T-helper 1 cell treated with Interleukin-12 subunit alpha and Interleukin-12 subunit beta and Interleukin-4 antibody, amounts not matched to agents 30 μg/mL and 1 μg/mL, for 36 hours (primary cell): Measurements from ENCODE around the gene THSD4.

Source experiments
- H3K27ac Mint-ChIP-seq: one replicate; pipeline ENCODE4 v1.8.0; 2021; ENCODE audit warnings: mild to moderate bottlenecking, mixed read lengths
- H3K27me3 Mint-ChIP-seq: one replicate; pipeline ENCODE4 v1.8.0; 2021; ENCODE audit warnings: low read depth, mixed read lengths
- H3K36me3 Mint-ChIP-seq: one replicate; pipeline ENCODE4 v1.8.0; 2021; ENCODE audit warnings: low read depth, mixed read lengths
- H3K4me1 Mint-ChIP-seq: one replicate; pipeline ENCODE4 v1.8.0; 2021; ENCODE audit warnings: low read depth, mixed read lengths
- H3K4me3 Mint-ChIP-seq: one replicate; pipeline ENCODE4 v1.8.0; 2021; ENCODE audit warnings: mild to moderate bottlenecking, moderate library complexity, mixed read lengths
- H3K9me3 Mint-ChIP-seq: one replicate; pipeline ENCODE4 v1.8.0; 2021; ENCODE audit warnings: mixed read lengths

THSD4 gene

DNA sequence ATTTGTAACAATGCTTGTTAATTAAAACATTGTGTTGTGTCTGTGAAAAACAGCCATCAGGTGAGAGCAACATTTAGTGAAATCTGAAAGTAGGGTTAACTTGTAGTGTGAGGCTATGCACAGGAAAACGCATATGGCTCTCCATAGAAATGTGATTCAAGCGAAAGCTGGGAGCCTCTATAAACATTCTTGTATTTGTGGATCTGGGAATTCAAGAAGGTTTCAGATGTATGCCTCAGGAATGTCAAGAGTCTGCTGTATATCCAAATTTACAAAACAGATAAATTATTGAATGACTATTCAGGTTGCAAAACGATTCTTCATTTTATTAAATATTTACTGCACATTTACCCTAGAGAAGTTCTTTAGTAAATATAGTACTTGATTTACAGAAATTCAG is 166.0 kb downstream of the THSD4 start:
- no peak overlapping the region for H3K4me3 Mint-ChIP-seq
- no peaks in the 10 kb centered on the region for H3K36me3 Mint-ChIP-seq
- H3K27ac Mint-ChIP-seq, result no peak overlapping the region
- peaks cover 12% of the 10 kb centered on the region for H3K27me3 Mint-ChIP-seq
- no peaks in the 10 kb centered on the region for H3K9me3 Mint-ChIP-seq
- no peaks in the 10 kb centered on the region for H3K4me1 Mint-ChIP-seq

DNA sequence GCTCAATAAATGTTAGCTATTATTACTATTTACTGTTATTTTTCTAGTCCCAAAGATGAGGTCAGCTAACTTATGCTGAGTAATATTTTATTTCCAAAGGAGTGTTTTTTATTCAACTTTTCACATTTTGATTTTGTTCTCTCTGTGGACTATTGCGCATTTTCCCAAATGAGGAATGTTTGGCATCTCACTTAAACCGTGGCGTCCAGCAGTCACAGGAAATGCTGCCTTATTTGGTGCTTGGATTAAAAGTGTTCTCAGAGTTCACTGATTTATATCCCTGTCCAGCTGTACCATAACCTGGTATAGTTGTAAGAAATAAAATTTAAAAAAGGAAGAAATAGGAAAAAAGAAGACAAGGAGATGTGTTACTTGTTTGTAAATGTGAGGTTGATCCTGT is 166.8 kb downstream of the THSD4 start:
- Mint-ChIP-seq H3K4me1 (no peaks in the 10 kb centered on the region), H3K36me3 (no peaks in the 10 kb centered on the region), H3K27ac (no peak overlapping the region), H3K9me3 (no peaks in the 10 kb centered on the region), H3K27me3 (peaks cover 12% of the 10 kb centered on the region), H3K4me3 (no peak overlapping the region)

DNA sequence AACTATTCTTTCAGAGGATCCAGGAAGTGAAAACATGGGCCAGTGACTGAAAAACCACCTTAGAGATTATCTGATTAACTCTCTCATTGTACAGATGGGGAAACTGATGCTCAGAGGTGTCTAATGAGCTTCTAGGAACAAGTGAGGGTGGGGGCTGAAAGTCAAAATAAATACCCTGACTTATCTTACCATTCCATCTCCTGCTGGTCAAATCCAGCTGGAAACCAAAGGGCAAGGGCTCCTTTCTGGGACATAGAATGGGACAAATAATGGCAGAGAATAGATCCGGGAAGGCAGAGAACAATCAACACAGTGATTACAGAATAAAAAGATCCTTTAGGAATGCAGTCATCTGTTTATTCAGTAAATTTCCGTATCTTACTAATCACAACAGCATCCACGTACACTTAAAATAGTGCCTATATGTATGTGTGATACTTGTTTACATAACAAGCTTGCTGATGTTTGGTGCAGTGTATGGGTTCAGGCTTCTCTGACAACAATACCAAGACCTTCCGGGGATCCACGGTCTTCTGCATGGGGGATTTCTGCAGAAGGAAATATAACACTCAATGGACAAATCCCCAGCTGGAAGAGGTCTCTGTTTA is 173.2 kb downstream of the THSD4 start:
- H3K9me3 Mint-ChIP-seq, result no peaks in the 10 kb centered on the region
- H3K4me1 Mint-ChIP-seq, result peaks cover 14% of the 10 kb centered on the region
- no peak overlapping the region for H3K4me3 Mint-ChIP-seq
- peaks cover 8% of the 10 kb centered on the region for H3K27me3 Mint-ChIP-seq
- H3K36me3 Mint-ChIP-seq, result no peaks in the 10 kb centered on the region
- H3K27ac Mint-ChIP-seq, result no peak overlapping the region

DNA sequence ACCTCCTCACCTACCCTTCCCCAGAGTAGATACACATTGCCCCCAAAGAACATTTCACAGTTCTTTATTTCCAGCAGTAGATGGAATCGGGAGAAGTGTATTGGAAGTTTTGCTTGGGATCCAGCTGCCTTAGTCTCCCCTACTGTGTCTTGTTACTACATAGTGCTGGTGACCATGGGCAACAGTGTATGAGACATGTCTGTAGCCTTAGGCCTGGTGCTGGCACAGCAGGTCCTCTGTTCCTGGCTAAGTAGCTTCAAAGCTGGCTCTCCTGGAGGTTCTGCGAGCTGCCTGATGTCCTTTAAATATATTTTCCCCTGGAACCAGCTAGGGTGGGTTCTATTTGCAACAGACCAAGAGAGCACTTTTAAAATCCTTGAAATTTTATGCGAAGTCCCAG is 174.7 kb downstream of the THSD4 start:
- Mint-ChIP-seq H3K27me3 (peaks cover 7% of the 10 kb centered on the region), H3K9me3 (no peaks in the 10 kb centered on the region), H3K4me3 (no peak overlapping the region), H3K36me3 (no peaks in the 10 kb centered on the region), H3K4me1 (peaks cover 14% of the 10 kb centered on the region), H3K27ac (no peak overlapping the region)

DNA sequence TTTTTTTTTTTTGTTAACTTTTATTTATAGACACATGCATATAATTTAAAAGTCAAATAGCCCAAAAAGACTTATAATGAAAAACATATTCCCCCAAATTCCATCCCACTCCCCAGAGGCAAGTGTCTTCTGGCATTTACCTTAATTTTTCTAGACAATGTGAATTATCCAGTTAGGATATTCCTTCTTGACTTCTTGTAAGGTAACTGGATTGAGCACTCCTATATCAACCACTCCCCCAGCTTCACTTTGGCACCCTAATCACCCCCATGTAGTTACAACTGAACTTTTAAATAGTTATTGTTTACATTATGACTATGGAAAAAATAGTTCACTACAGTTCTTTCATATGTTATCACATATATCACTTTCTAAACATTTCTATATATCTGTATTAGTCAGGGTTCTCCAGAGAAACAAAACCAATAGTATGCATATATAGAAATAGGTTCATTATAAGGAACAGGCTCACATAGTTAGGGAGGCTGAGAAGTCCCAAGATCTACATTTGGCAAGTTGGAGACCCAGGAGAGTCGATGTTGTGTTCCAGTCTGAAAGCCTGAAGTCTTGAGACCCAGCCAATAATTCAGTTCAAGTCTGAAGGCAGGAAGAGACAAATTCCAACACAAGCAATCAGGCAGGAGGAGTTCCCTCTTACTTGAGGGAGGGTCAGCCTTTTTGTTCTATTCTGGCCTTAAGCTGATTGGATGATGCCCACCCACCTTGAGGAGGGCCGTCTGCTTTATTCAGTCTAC is 175.8 kb downstream of the THSD4 start:
- no peaks in the 10 kb centered on the region for H3K36me3 Mint-ChIP-seq
- peaks cover 7% of the 10 kb centered on the region for H3K27me3 Mint-ChIP-seq
- H3K9me3 Mint-ChIP-seq, result no peaks in the 10 kb centered on the region

DNA sequence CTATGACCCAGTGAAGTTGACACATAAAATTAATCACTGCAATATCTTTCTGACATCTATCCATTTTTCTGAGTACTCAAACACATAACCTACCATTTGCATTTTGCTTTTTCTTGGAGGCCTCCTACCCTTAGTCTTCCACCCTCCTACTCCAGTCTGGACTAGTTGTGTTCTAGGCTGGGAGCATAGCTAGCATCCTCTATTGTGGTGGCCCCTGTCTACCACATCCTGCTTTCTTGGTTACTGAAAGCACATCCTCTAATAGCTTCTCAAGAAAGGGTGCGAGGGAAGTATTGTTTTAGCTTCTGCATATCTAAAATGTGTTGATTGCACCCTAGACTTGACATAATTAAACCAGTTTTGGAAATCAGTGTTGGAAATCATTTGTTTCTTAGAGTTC is 176.5 kb downstream of the THSD4 start:
- peaks cover 14% of the 10 kb centered on the region for H3K4me1 Mint-ChIP-seq
- no peak overlapping the region for H3K4me3 Mint-ChIP-seq
- H3K9me3 Mint-ChIP-seq, result no peaks in the 10 kb centered on the region
- H3K36me3 Mint-ChIP-seq, result no peaks in the 10 kb centered on the region
- peaks cover 7% of the 10 kb centered on the region for H3K27me3 Mint-ChIP-seq
- no peak overlapping the region for H3K27ac Mint-ChIP-seq

More for the DNA sequence above, 175.8 kb downstream of the THSD4 start:
- H3K4me3 Mint-ChIP-seq, result no peak overlapping the region
- peaks cover 14% of the 10 kb centered on the region for H3K4me1 Mint-ChIP-seq
- H3K27ac Mint-ChIP-seq, result no peak overlapping the region

DNA sequence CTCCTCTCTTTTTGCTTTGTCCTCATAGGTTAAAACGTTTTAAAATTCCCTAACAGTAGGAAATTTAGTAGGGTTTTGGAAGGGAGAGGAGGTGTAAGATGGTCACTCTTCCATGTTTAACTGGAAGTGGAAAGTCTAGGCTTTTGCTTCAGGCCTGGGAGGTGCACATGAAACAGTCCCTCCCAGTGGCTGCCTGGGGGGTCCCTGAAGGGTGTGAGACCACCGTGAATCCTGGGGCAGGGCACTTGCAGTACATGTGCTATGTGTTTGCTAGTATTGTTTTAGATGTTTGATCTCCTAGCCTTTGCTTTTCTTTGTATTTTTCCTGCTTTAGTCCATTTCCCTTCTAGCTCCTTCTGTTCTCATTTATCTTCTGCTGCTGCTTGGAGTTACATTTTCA is 178.5 kb downstream of the THSD4 start:
- no peaks in the 10 kb centered on the region for H3K9me3 Mint-ChIP-seq
- H3K36me3 Mint-ChIP-seq, result no peaks in the 10 kb centered on the region
- peaks cover 15% of the 10 kb centered on the region for H3K27me3 Mint-ChIP-seq
- no peak overlapping the region for H3K4me3 Mint-ChIP-seq
- no peak overlapping the region for H3K27ac Mint-ChIP-seq
- peaks cover 14% of the 10 kb centered on the region for H3K4me1 Mint-ChIP-seq

DNA sequence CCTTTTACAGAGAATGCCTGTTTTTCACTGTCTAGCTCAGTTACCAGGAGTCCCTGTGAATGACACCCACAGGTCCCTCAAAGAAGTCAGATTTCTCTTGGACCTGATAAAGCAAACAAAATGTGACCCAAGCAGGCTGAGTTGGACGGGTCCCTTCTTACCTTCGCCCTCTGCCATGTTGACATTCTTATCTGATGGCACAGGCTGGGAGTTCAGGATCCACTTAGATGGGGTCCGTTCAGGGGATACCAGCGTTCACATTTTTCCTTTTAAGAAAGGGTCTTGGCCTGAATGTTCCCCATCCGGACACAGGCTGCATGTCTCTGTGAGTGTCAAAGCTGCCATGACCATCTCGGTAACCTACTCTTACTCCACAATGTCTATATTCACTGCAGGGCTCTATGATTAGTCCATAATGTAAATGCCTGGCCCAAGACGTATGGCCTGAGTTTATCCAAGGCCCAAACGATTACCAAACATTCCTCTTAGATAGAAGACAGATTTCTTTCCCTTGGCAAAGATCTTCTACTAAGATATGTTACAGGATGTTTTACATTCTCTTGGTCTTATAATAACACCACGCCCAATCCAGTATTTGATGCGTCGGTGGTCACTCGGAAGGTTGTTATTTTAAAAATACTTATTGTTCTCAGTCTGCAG is 179.1 kb downstream of the THSD4 start:
- Mint-ChIP-seq H3K9me3 (no peaks in the 10 kb centered on the region), H3K4me3 (no peak overlapping the region), H3K27me3 (peaks cover 15% of the 10 kb centered on the region), H3K4me1 (peaks cover 14% of the 10 kb centered on the region), H3K36me3 (no peaks in the 10 kb centered on the region), H3K27ac (no peak overlapping the region)

DNA sequence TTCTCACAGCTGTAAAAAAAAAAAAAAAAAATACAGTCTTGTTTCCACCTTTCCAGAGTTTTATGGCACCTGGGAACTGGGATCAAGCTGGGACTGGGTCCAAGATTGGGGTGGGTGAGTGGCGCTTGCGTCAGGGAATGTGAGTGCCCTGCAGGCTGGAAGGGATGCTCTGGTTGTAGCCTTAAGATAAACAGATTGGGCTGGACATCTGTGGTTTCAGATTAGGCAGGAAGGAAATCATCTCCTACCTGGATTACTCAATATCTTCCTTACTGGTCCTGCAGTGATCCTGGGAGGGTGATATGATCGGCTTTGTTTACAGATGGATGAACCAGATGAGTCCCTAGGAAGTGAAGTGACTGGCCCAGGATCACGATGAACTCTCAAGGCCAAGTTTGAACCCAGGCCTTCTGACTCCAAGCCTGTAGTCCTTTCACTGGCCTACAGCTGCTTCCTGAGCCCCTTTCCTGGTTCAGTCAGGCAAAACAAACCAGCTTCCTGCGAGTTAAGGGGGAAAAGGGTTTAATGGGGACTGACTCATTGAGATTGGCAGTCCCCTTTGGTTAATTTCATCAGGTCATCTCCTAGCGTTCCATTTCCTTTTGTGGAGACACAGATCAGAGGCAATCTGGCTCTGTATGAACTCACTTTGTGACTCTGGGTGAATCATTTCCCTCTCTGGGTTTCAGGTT is 179.8 kb downstream of the THSD4 start:
- Mint-ChIP-seq H3K9me3 (no peaks in the 10 kb centered on the region), H3K36me3 (no peaks in the 10 kb centered on the region), H3K4me3 (no peak overlapping the region), H3K4me1 (peaks cover 14% of the 10 kb centered on the region), H3K27ac (no peak overlapping the region), H3K27me3 (peaks cover 12% of the 10 kb centered on the region)

DNA sequence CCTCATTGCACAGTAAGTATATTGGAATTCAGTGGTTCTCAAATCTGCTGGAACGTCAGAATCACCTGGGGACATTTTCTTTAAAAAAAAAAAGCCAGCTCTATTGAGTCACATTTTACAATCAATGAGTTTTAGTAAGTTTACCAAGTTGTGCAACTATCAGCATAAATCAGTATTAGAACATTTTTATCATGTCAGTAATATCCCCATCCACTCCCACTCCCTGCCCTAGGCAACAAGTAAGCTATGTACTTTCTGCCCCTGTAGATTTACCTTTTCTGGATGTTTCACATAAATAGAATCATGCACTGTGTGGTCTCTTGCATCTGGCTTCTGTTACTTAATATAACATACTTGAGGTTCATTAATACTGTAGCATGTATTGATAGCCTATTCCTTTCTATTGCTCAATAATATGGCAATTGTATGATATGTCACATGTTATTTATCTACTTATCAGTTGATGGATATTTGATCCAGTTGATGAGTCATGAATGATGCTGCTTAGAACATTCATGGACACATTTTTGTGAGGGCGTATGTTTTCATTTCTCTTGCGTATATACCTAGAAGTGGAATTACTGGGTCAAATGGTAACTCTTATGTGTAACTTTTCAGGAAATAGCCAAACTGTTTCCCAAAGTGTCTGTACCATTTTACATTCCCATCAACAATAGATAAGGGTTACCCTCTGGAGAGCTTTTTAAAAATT is 180.5 kb downstream of the THSD4 start:
- Mint-ChIP-seq H3K36me3 (no peaks in the 10 kb centered on the region), H3K27me3 (peaks cover 12% of the 10 kb centered on the region), H3K27ac (no peak overlapping the region), H3K4me1 (peaks cover 14% of the 10 kb centered on the region), H3K9me3 (no peaks in the 10 kb centered on the region), H3K4me3 (no peak overlapping the region)

DNA sequence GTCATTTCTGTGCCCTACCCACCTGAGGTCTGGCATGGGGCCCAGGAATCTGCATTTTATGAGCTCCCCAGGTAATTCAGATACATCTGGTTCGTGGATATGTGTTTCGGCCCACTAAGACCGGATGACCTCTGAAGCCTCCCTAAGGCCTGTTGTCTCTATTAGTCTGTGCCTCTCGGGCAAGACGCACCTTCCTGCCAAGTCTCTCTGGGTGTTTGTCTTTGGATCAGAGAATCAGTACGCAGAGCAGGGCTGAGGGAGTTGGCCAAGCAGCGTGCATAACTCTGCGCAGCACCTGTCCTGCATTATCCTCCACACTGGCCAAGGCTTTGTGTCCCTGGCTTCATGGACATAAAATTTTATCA is 181.0 kb downstream of the THSD4 start:
- Mint-ChIP-seq H3K9me3 (no peaks in the 10 kb centered on the region), H3K4me3 (no peak overlapping the region), H3K4me1 (peaks cover 10% of the 10 kb centered on the region), H3K27ac (no peak overlapping the region), H3K27me3 (peaks cover 12% of the 10 kb centered on the region), H3K36me3 (no peaks in the 10 kb centered on the region)

DNA sequence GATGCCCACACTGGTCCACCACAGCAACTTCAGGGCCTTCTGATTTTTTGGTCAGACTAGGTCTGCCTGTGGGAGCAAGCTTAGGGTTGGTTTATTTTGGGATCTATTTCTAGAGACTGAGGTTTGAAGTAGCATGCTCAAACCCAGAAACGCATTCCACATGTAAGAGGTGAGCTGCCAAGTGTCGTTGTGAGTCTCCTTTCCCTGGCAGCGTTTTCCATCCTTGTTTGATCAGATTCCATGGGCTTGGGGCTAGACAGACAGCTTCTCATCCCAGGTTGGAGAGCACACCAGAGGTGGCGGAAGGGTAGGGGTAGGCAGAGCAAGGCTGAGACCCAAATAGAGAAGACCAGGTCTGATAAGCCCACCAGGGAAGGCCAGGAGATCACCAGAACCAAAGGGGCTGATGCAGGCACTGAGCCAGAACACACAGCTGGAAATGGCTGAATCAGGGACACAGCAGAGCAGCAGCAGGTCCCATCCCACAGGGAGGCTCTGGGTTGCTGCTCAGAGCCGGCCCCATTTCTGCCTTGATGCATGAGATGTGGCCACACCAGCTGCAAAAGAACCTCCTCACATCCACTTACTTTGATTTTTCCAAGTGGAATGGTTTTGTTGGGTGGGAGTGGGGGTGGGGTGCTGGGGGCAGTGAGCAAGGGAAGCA is 186.8 kb downstream of the THSD4 start:
- Mint-ChIP-seq H3K4me1 (no peaks in the 10 kb centered on the region), H3K36me3 (no peaks in the 10 kb centered on the region), H3K27me3 (peaks cover 9% of the 10 kb centered on the region), H3K9me3 (no peaks in the 10 kb centered on the region), H3K27ac (no peak overlapping the region), H3K4me3 (no peak overlapping the region)

DNA sequence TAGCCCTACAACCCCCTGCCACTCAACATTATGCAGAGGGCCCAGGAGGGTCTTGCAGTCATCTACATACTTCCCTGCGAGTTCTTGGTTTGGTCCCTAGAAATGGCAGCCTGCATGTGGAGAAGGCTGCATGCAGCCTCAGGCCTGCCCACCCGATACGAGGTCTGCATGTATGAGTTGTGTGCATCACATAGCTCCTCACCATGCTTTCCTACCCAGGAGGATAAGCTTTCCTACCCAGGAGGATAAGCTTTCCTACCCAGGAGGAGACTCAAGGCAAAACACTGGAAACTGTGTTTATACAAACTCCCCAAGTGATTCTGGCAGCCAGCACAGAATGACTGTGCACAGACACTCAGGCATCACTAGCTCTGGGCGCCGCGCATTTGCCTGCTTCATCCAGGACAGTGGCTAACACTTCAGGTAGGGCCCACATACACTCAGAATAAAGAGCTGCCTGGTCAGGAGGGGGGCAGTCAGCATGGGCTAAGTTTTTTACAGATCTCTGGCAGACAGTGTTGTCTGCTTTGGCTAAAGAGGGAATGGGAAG is 187.7 kb downstream of the THSD4 start:
- H3K27ac Mint-ChIP-seq, result no peak overlapping the region
- no peaks in the 10 kb centered on the region for H3K4me1 Mint-ChIP-seq
- H3K4me3 Mint-ChIP-seq, result no peak overlapping the region
- no peaks in the 10 kb centered on the region for H3K36me3 Mint-ChIP-seq
- peaks cover 4% of the 10 kb centered on the region for H3K27me3 Mint-ChIP-seq
- H3K9me3 Mint-ChIP-seq, result no peaks in the 10 kb centered on the region

DNA sequence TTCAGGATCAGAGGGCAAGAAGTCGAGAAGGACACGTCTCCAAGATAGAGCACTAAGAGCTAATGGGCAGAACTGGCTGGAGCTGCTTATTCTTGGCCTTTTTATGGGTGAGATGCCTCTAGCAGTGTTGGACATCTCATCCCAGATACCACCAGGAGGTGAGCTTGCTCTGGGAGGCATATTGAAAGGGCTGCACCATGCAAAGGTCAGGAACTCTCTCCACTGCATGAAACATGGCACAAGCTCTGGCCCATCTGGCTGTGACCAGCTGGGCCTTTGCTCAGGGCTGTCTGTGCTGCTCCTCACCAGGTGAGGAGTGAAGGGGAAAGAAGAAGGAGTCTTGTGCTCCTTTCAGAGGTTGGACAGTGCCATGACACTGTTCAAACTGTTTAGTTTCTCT is 188.7 kb downstream of the THSD4 start:
- no peak overlapping the region for H3K27ac Mint-ChIP-seq
- no peaks in the 10 kb centered on the region for H3K9me3 Mint-ChIP-seq
- no peaks in the 10 kb centered on the region for H3K36me3 Mint-ChIP-seq
- no peaks in the 10 kb centered on the region for H3K27me3 Mint-ChIP-seq
- no peak overlapping the region for H3K4me3 Mint-ChIP-seq
- H3K4me1 Mint-ChIP-seq, result no peaks in the 10 kb centered on the region
